Right kidney (tissue), 1 donor: ENCODE results near the gene INPP4A.

ENCODE experiments used
- DNase-seq: peaks from one replicate; pipeline ENCODE4 v3.0.0-alpha.2; 2016

The INPP4A gene

GRCh38 chr2:98515250-98515991 is 70.8 kb downstream of the INPP4A start:
- no peak for DNase-seq

GRCh38 chr2:98516571-98516970 is 71.9 kb downstream of the INPP4A start:
- no peak for DNase-seq

GRCh38 chr2:98517636-98518035 is 73.0 kb downstream of the INPP4A start:
- DNase-seq, result no peak

GRCh38 chr2:98518101-98518500 is 73.4 kb downstream of the INPP4A start:
- no peak for DNase-seq

- DNase-seq, result no peak
Measured at GRCh38 chr2:98519156-98519555, 74.5 kb downstream of the INPP4A start.

GRCh38 chr2:98519851-98520250 is 75.2 kb downstream of the INPP4A start:
- DNase-seq, result no peak

GRCh38 chr2:98520806-98521205 is 76.1 kb downstream of the INPP4A start:
- DNase-seq, result no peak

- DNase-seq, result no peak
Measured at GRCh38 chr2:98521266-98521665, 76.6 kb downstream of the INPP4A start.

- DNase-seq, result no peak
Measured at GRCh38 chr2:98522854-98523253, 78.2 kb downstream of the INPP4A start.

GRCh38 chr2:98524168-98524567 is 79.5 kb downstream of the INPP4A start:
- no peak for DNase-seq

- no peak for DNase-seq
Measured at GRCh38 chr2:98528349-98528748, 83.7 kb downstream of the INPP4A start.

GRCh38 chr2:98530114-98530513 is 85.5 kb downstream of the INPP4A start:
- DNase-seq, result no peak

- DNase-seq, result no peak
Measured at GRCh38 chr2:98532756-98533155, 88.1 kb downstream of the INPP4A start.

GRCh38 chr2:98533547-98533946 is 88.9 kb downstream of the INPP4A start:
- no peak for DNase-seq

- DNase-seq, result no peak
Measured at GRCh38 chr2:98534761-98535160, 90.1 kb downstream of the INPP4A start.

- DNase-seq, result no peak
Measured at GRCh38 chr2:98535971-98536677, 91.5 kb downstream of the INPP4A start.

- DNase-seq, result no peak
Measured at GRCh38 chr2:98537390-98538126, 92.9 kb downstream of the INPP4A start.

GRCh38 chr2:98538280-98539041 is 93.8 kb downstream of the INPP4A start:
- no peak for DNase-seq

- no peak for DNase-seq
Measured at GRCh38 chr2:98539056-98539735, 94.5 kb downstream of the INPP4A start.

- no peak for DNase-seq
Measured at GRCh38 chr2:98540536-98540935, 95.9 kb downstream of the INPP4A start.

- DNase-seq, result no peak
Measured at GRCh38 chr2:98541489-98541888, 96.8 kb downstream of the INPP4A start.

GRCh38 chr2:98541906-98542305 is 97.2 kb downstream of the INPP4A start:
- DNase-seq, result no peak
